HG03175 (cell line): Measurements from ENCODE around the gene TMEM218.
"Not testable (repeated sequence)": the region's sequence is repeated elsewhere in the genome, so short reads cannot be mapped to it uniquely, and the experiment has no call there.

ENCODE experiments used
- ATAC-seq: cut with Tn5 transposase; IDR thresholded peaks from one replicate; pipeline ENCODE4 v1.9.1; 2021; ENCODE audit warnings: mild to moderate bottlenecking, moderate library complexity; ENCODE audit not compliant: unreplicated experiment

The TMEM218 gene

GRCh38 chr11:125061281-125061680 is 50.1 kb downstream of the TMEM218 start:
- ATAC-seq: no peak

- ATAC-seq: no peak
Measured at GRCh38 chr11:125057693-125058016, 53.8 kb downstream of the TMEM218 start.

GRCh38 chr11:125056931-125057692 is 54.3 kb downstream of the TMEM218 start:
- ATAC-seq: no peak

- not testable (repeated sequence) for ATAC-seq
Measured at GRCh38 chr11:125056111-125056510, 55.3 kb downstream of the TMEM218 start.

- no peak for ATAC-seq
Measured at GRCh38 chr11:125055107-125055715, 56.2 kb downstream of the TMEM218 start.

- ATAC-seq: no peak
Measured at GRCh38 chr11:125053167-125053566, 58.3 kb downstream of the TMEM218 start.

GRCh38 chr11:125052047-125052446 is 59.4 kb downstream of the TMEM218 start:
- ATAC-seq: no peak

GRCh38 chr11:125049164-125049792 is 62.1 kb downstream of the TMEM218 start:
- ATAC-seq: no peak
